HEK293 (cell line): ENCODE data around the gene RAB2B.

Source experiments
- CTCF ChIA-PET: fragments of 350-600 bp; formaldehyde crosslinking; extraction: SDS; loops from one replicate; lab custom pipeline; 2021; ENCODE audit warnings: antibody characterized with exemption; lab: Yijun Ruan, JAX
- POLR2A ChIA-PET: fragments of 300-600 bp; formaldehyde crosslinking; extraction: SDS; loops from one replicate; lab custom pipeline; 2020; ENCODE audit warnings: antibody characterized with exemption, inconsistent platforms; lab: Yijun Ruan, JAX
- H3K27ac ChIP-seq: fragments of 200-500 bp; sonication (Bioruptor generic); 2 replicates; pipeline ENCODE4 v1.5.1; 2014; ENCODE audit warnings: low read depth, low read length, control low read depth, inconsistent platforms; ENCODE audit errors: extremely low read depth
- H3K36me3 ChIP-seq, 2 experiments: fragments of 200-500 bp in 1 of 2; sonication (Bioruptor generic) in 1 of 2; 1 replicate in 1 of 2; 2 replicates in 1 of 2; pipeline ENCODE4 v1.5.1; 2014 to 2017; ENCODE audit warnings: inconsistent platforms in 2 of 2, low read length in 2 of 2; ENCODE audit not compliant: control insufficient read depth in 2 of 2, insufficient read depth in 1 of 2
- H3K4me1 ChIP-seq: fragments of 200-500 bp; sonication (Bioruptor generic); 2 replicates; pipeline ENCODE4 v1.5.1; 2014; ENCODE audit warnings: mild to moderate bottlenecking, low read length, inconsistent platforms; ENCODE audit not compliant: control insufficient read depth, insufficient read depth
- H3K4me3 ChIP-seq: 2 replicates; pipeline ENCODE4 v1.5.1; 2011; ENCODE audit warnings: low read depth, mild to moderate bottlenecking, control low read depth, low read length, moderate library complexity
- H3K9me3 ChIP-seq: fragments of 200-500 bp; sonication (Bioruptor generic); 2 replicates; pipeline ENCODE4 v1.5.1; 2014; ENCODE audit warnings: low read depth, low read length, inconsistent platforms; ENCODE audit not compliant: control insufficient read depth, insufficient read depth
- FEZF1 ChIP-seq: fragments of 450-650 bp; formaldehyde crosslinking; IDR thresholded peaks from 2 replicates; pipeline ENCODE4 v1.5.1; 2016; ENCODE audit warnings: missing biosample characterization, missing genetic modification characterization
- GLIS1 ChIP-seq: fragments of 450-650 bp; formaldehyde crosslinking; IDR thresholded peaks from 2 replicates; pipeline ENCODE4 v1.5.1; 2016; ENCODE audit warnings: missing biosample characterization, missing genetic modification characterization
- IKZF3 ChIP-seq: fragments of 450-650 bp; IDR thresholded peaks from 2 replicates; pipeline ENCODE4 v1.5.0; 2018; ENCODE audit warnings: missing biosample characterization, mild to moderate bottlenecking, missing genetic modification characterization, moderate library complexity
- MYNN ChIP-seq: fragments of 450-650 bp; formaldehyde crosslinking; IDR thresholded peaks from 2 replicates; pipeline ENCODE4 v1.5.1; 2016; ENCODE audit warnings: missing biosample characterization, missing genetic modification characterization, borderline replicate concordance
- PRDM1 ChIP-seq: fragments of 450-650 bp; formaldehyde crosslinking; IDR thresholded peaks from 2 replicates; pipeline ENCODE4; 2016; ENCODE audit warnings: missing biosample characterization, missing genetic modification characterization
- REPIN1 ChIP-seq: fragments of 450-650 bp; formaldehyde crosslinking; IDR thresholded peaks from 2 replicates; pipeline ENCODE4 v1.5.1; 2017; ENCODE audit warnings: missing biosample characterization, missing genetic modification characterization, low read depth
- SALL2 ChIP-seq: fragments of 450-650 bp; formaldehyde crosslinking; IDR thresholded peaks from 2 replicates; pipeline ENCODE4 v1.5.0; 2017; ENCODE audit warnings: missing biosample characterization, mild to moderate bottlenecking, missing genetic modification characterization, borderline replicate concordance
- SP2 ChIP-seq: fragments of 450-650 bp; formaldehyde crosslinking; IDR thresholded peaks from 2 replicates; pipeline ENCODE4 v1.5.1; 2016; ENCODE audit warnings: missing biosample characterization, missing genetic modification characterization
- ZBTB20 ChIP-seq: fragments of 450-650 bp; formaldehyde crosslinking; IDR thresholded peaks from 2 replicates; pipeline ENCODE4 v1.5.1; 2016; ENCODE audit warnings: missing biosample characterization, missing genetic modification characterization
- ZBTB21 ChIP-seq: fragments of 450-650 bp; formaldehyde crosslinking; IDR thresholded peaks from 2 replicates; pipeline ENCODE4 v1.5.1; 2017; ENCODE audit warnings: missing biosample characterization, missing genetic modification characterization
- ZNF292 ChIP-seq: fragments of 450-650 bp; formaldehyde crosslinking; IDR thresholded peaks from 2 replicates; pipeline ENCODE4 v1.5.1; 2016; ENCODE audit warnings: low read depth, missing biosample characterization, missing genetic modification characterization, borderline replicate concordance
- ZNF362 ChIP-seq: fragments of 450-650 bp; formaldehyde crosslinking; IDR thresholded peaks from 2 replicates; pipeline ENCODE4 v1.5.1; 2016; ENCODE audit warnings: missing biosample characterization, missing genetic modification characterization
- ZNF610 ChIP-seq: fragments of 450-650 bp; formaldehyde crosslinking; IDR thresholded peaks from 2 replicates; pipeline ENCODE4 v1.5.1; 2016; ENCODE audit warnings: missing biosample characterization, missing genetic modification characterization, borderline replicate concordance
- ZNF639 ChIP-seq: fragments of 450-650 bp; formaldehyde crosslinking; IDR thresholded peaks from 2 replicates; pipeline ENCODE4 v1.5.1; 2016; ENCODE audit warnings: missing biosample characterization, missing genetic modification characterization
- ZNF677 ChIP-seq: fragments of 450-650 bp; IDR thresholded peaks from 2 replicates; pipeline ENCODE4 v1.5.0; 2018; ENCODE audit warnings: missing biosample characterization, mild to moderate bottlenecking, missing genetic modification characterization, moderate library complexity
- ZNF701 ChIP-seq: fragments of 450-650 bp; formaldehyde crosslinking; IDR thresholded peaks from 2 replicates; pipeline ENCODE4 v1.5.1; 2016; ENCODE audit warnings: missing biosample characterization, missing genetic modification characterization
- ZNF777 ChIP-seq: fragments of 450-650 bp; formaldehyde crosslinking; IDR thresholded peaks from 2 replicates; pipeline ENCODE4 v1.5.1; 2017; ENCODE audit warnings: missing biosample characterization, missing genetic modification characterization, borderline replicate concordance
- ZNF785 ChIP-seq: fragments of 450-650 bp; formaldehyde crosslinking; IDR thresholded peaks from 2 replicates; pipeline ENCODE4 v1.5.1; 2016; ENCODE audit warnings: missing biosample characterization, missing genetic modification characterization
- TF ChIP-seq, protein P1 (sequence below): fragments of 450-650 bp; formaldehyde crosslinking; IDR thresholded peaks from 2 replicates; pipeline ENCODE4 v1.5.1; 2017; ENCODE audit warnings: missing biosample characterization, missing genetic modification characterization

The RAB2B gene

DNA sequence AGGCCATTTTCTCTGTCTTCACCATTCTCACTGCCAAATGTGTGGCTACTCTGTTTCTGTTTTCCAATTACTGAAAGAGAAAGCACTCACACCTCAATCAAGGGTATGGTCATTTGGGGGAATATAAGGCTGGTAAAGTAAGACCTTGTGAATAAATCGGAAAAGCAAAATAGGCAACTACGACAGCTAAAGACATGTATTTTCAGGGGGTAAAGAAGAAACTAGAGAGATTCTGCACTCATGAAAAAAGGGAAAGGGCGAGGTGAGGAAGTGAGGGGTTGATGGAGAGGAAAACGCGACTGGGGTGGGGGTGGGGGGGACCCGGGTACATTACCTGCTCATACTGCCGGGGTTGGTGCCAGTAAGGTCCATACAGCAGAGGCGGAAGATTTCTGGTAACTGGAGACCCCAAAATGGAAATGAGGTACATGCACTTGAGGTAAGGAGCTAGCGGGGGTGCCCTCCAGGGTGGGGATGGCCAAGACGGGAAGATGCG is 40.1 kb downstream of the RAB2B start:
- H3K9me3 ChIP-seq, result no peaks in the 10 kb centered on the region
- POLR2A ChIA-PET, result interaction anchor here (0.5 to 2.1 kb wide), 17 partner anchors 9 to 1450 kb away, joined by 3 to 70 read pairs (median 5); partner anchors contain the start of genes CHD8, METTL3, SALL2 and SUPT16H
- H3K27ac ChIP-seq, result peak overlapping the region; percentile 90; the same call in 1 of the 2 replicates
- peak; percentile 92 for TF ChIP-seq PRDM1 (tag by site-specific recombination)
- TF ChIP-seq ZNF701 (tag by site-specific recombination), result no peak
- CTCF ChIA-PET, result interaction anchor here (0.8 to 2.7 kb wide), 5 partner anchors 19 to 579 kb away, joined by 3 to 16 read pairs (median 4); partner anchors contain the start of genes CHD8, RAB2B and TOX4
- H3K4me3 ChIP-seq, result peak overlapping the region; percentile 97
- peaks cover 18 to 22% of the 10 kb centered on the region in 2 experiments for H3K36me3 ChIP-seq
- peaks cover 6% of the 10 kb centered on the region; the same call in 1 of the 2 replicates for H3K4me1 ChIP-seq

DNA sequence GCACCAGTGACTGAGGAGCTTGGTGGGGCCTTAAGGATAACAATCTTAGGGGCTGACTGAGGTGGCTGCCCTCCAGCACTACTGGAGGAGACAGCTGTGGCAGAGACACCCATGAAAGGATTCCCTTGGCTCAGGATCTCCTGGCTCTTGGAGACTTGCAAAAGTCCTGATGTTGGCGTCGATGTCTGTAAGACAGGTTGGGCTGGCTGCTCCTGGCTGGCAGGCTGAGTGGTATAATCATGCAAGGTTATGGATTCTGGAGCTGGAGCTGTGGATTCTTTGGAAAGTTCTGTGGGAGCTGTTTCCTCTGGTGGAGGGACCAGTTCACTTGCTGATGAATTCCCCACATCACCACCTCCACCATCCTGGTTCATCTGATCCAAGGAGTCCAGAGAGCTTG is 45.6 kb downstream of the RAB2B start:
- peaks cover 6% of the 10 kb centered on the region; the same call in 1 of the 2 replicates for H3K4me1 ChIP-seq
- POLR2A ChIA-PET, result interaction anchor here (1.3 to 1.4 kb wide), 2 partner anchors 25 to 80 kb away, joined by 3 to 4 read pairs; partner anchors contain the start of gene CHD8
- TF ChIP-seq IKZF3 (tag by site-specific recombination), result no peak
- TF ChIP-seq FEZF1 (tag by site-specific recombination), result no peak
- no peak for TF ChIP-seq SP2 (tag by site-specific recombination)
- no peak for TF ChIP-seq ZNF785 (tag by site-specific recombination)
- no peak for TF ChIP-seq REPIN1
- TF ChIP-seq ZNF639 (tag by site-specific recombination), result no peak
- TF ChIP-seq SALL2, result no peak
- no peak for TF ChIP-seq ZNF362 (tag by site-specific recombination)
- TF ChIP-seq, protein P1, sequence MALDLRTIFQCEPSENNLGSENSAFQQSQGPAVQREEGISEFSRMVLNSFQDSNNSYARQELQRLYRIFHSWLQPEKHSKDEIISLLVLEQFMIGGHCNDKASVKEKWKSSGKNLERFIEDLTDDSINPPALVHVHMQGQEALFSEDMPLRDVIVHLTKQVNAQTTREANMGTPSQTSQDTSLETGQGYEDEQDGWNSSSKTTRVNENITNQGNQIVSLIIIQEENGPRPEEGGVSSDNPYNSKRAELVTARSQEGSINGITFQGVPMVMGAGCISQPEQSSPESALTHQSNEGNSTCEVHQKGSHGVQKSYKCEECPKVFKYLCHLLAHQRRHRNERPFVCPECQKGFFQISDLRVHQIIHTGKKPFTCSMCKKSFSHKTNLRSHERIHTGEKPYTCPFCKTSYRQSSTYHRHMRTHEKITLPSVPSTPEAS (tag by site-specific recombination), result no peak
- no peak for TF ChIP-seq ZNF677
- no peak for TF ChIP-seq ZNF777 (tag by site-specific recombination)
- no peak for TF ChIP-seq ZNF610 (tag by site-specific recombination)
- TF ChIP-seq ZBTB21 (tag by site-specific recombination), result no peak
- TF ChIP-seq, all 188 proteins: peak for 0
- no peaks in the 10 kb centered on the region for H3K9me3 ChIP-seq
- no peak overlapping the region for H3K27ac ChIP-seq
- H3K36me3 ChIP-seq, result peaks cover 54 to 75% of the 10 kb centered on the region in 2 experiments
- CTCF ChIA-PET, result interaction anchor here (1.8 kb wide), 1 partner anchor 26 kb away, joined by 5 read pairs; no protein-coding TSS in a partner anchor
- no peak overlapping the region for H3K4me3 ChIP-seq

DNA sequence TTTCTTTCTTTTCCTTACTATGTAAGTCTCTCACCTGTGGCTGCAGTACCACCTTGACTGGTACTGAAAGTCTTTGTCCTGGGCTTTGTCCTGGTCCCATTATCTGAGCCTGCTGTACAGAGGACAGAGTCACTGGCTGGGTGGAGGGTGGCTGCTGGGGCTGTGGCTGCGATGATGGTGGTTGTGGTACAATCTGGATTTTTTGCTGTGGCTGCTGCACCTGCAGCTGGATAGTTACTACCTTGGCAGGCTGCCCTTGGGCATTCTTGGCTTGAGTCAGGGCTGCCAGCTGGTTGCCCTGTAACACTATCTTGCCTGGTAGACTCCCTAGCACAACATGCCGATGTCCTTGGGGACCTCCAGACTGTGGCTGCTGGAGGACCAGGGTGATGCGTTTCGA is 47.8 kb downstream of the RAB2B start:
- no peak for TF ChIP-seq MYNN (tag by site-specific recombination)
- TF ChIP-seq GLIS1 (tag by site-specific recombination), result no peak
- TF ChIP-seq ZNF292, result no peak
- TF ChIP-seq ZBTB20 (tag by site-specific recombination), result no peak
- CTCF ChIA-PET, result no interaction called here
- no peak overlapping the region for H3K27ac ChIP-seq

More for the DNA sequence above, 47.8 kb downstream of the RAB2B start:
- no peak overlapping the region for H3K4me3 ChIP-seq
- no peaks in the 10 kb centered on the region for H3K4me1 ChIP-seq
- H3K9me3 ChIP-seq, result no peaks in the 10 kb centered on the region
- H3K36me3 ChIP-seq, result peaks cover 59 to 88% of the 10 kb centered on the region in 2 experiments
- POLR2A ChIA-PET, result no interaction called here
